ENCODE results near the gene ADH4.

GRCh38 chr4:99185581-99185980, 41.5 kb upstream of the ADH4 start:
- TF ChIP-seq POLR2A (IDR thresholded peaks at IDR 0.05; ENCODE audit: low read depth, low read length), result no peak
- TF ChIP-seq, protein P1, sequence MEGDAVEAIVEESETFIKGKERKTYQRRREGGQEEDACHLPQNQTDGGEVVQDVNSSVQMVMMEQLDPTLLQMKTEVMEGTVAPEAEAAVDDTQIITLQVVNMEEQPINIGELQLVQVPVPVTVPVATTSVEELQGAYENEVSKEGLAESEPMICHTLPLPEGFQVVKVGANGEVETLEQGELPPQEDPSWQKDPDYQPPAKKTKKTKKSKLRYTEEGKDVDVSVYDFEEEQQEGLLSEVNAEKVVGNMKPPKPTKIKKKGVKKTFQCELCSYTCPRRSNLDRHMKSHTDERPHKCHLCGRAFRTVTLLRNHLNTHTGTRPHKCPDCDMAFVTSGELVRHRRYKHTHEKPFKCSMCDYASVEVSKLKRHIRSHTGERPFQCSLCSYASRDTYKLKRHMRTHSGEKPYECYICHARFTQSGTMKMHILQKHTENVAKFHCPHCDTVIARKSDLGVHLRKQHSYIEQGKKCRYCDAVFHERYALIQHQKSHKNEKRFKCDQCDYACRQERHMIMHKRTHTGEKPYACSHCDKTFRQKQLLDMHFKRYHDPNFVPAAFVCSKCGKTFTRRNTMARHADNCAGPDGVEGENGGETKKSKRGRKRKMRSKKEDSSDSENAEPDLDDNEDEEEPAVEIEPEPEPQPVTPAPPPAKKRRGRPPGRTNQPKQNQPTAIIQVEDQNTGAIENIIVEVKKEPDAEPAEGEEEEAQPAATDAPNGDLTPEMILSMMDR (IDR thresholded peaks at IDR 0.05; ENCODE audit: extremely low read depth in 1 of 2, insufficient read depth in 1 of 2, low read depth in 1 of 2, low read length in 2 of 2), result no peak
- TF ChIP-seq MYC (IDR thresholded peaks at IDR 0.05; ENCODE audit: low read depth, low read length), result no peak
- no peak for TF ChIP-seq POLR2AphosphoS5 (IDR thresholded peaks at IDR 0.05; ENCODE audit: insufficient read depth, low read depth, low read length)
- TF ChIP-seq MAX (IDR thresholded peaks at IDR 0.05; ENCODE audit: insufficient read depth, insufficient read length), result no peak
